HG03045 (cell line): ENCODE data around the gene ATXN7L1.

Experiments used
- ATAC-seq: cut with Tn5 transposase; IDR thresholded peaks from one replicate; pipeline ENCODE4 v1.9.1; 2021; ENCODE audit warnings: mild to moderate bottlenecking, moderate library complexity; ENCODE audit not compliant: unreplicated experiment

The ATXN7L1 gene

DNA sequence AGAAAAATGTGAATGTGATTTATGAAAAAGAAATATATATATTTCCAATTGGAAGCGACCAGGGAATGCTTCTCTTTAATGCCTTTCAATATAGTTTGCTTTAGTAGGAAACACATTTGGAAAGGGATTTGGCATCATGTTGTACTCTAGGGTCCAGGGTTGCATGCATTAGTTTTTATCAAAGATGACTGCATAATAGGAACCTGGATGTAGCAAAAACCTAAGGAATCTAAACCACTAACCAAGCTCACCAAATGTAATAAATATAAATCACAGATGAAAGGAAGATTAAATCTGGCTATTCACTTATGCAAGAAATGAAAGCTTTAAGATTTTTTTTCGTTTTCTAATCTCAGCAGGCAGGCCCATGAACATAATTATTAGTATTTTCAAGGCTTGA lies 120.0 kb downstream of the ATXN7L1 start:
- ATAC-seq: no peak

DNA sequence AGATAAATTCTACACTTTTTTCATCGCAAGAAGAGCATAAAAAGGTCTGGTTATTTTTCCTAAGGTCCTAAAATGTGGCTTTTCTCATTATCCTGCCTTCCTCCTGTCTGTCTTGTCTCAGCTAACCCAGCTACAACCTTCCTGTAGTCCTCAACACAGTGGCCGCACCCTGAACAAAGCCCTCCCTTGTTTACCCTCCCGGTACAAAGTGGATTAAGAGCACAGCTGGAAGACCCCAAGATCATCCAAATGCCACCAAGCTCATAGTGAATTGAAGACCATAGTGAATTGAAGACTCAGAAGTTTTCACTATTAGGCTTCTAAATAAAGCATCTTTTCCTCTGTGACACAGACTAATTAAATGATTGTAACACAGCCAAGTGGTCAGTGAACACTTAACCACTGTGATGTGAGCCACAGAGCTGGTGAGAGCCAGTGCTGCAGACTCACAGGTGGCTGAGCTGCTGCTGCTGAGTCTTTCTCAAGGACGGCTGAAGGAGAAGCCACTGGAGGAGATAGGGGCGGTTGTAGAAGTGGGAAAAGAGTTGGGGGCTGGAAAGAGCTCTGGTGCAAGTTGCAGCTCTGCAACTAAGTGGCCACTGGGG lies 123.6 kb downstream of the ATXN7L1 start:
- no peak for ATAC-seq

GRCh38 chr7:105751054-105751453 lies 125.3 kb downstream of the ATXN7L1 start:
- no peak for ATAC-seq

DNA sequence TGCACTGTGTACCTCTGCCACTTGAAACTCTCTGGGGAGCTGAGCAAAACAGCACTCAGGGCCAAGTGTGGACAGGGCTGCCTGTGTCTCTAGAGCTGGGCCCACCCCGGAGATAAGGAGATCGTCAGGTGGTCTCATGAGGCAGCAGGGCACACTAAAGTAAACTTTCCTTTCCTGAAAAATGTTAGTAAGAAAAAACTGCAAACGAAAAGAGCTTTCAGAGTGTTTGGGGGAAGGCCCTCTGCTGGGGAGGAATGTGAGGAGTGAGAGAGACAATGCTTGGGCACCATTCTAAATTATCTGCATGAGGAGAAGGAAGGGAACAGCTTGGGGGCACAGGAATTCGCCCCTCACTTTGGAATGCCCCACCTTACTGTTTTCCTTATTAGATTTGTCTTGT lies 127.7 kb downstream of the ATXN7L1 start:
- ATAC-seq: no peak

GRCh38 chr7:105745681-105746330 lies 130.6 kb downstream of the ATXN7L1 start:
- ATAC-seq: no peak

DNA sequence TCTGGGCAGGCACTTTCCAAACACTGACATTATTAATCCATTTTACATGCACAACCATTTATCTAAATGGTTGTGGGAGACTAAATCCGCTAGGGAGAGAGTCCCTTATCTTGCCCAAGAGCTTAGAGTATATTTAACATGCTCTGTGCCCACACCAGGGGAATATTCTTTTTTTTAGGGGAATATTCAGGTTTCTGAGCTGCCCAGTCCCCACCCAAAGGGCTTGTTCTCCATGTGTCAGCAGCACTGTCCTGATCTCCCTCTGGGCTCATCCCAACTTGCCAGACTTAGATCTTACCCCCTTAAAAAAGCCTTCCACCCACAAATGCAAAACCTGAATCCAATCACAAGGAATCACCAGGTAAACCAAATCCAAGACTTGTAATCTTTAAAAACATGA lies 132.1 kb downstream of the ATXN7L1 start:
- no peak for ATAC-seq

DNA sequence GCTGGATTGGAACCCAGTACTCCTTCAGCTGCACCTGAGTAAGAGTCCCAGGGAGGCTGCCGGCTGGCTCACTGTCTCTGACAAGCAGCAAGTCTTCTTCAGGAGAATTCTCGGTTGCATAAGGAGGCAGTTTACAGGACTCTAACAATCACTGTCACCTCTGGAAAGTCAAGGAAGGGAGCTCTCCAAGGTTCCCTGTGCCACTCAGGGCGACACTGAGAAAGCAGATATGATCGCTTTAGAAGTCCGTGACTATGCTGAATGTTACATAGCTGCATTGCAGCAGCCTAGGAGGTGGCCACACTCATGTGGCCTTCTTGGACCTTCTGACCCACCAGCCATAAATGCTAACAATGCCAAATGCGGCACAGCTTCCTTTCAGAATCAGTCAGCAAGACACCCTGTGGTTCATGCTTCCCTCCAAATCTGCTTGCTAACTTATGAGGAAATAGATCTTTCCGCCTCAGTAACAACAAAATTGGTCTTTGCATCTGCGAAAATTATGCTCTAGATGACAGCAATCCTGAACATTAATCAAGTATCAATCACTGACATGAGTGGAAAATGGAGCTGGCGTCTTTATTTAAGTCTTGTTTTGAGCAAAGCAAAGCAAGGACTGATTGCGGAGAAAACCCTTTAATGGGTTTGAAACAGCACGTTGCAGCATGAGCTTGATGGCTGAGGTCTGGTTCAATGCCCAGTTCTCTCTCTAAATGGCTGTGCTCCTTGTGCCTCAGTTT lies 132.9 kb downstream of the ATXN7L1 start:
- no peak for ATAC-seq

DNA sequence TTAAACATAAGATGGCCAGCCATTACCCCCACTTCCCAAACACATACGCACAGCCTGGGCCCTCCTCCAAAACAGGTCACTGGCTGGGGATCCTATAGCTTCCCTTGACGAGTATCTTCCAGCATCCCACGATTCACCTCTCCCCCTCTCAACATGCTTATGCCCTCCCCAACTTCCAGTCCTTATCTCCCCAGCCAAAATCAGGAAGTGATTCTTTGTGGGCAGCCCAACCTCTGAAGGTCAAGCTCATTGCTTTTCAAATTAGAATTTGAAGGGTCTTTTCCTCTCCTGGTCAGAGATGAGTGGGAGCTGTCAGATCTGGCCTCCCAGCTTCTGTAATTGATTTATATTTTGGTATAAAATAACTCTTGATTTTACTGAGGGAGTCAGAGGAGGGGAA lies 133.6 kb downstream of the ATXN7L1 start:
- ATAC-seq: no peak

- no peak for ATAC-seq
Observed at GRCh38 chr7:105741982-105742381, 134.4 kb downstream of the ATXN7L1 start.

DNA sequence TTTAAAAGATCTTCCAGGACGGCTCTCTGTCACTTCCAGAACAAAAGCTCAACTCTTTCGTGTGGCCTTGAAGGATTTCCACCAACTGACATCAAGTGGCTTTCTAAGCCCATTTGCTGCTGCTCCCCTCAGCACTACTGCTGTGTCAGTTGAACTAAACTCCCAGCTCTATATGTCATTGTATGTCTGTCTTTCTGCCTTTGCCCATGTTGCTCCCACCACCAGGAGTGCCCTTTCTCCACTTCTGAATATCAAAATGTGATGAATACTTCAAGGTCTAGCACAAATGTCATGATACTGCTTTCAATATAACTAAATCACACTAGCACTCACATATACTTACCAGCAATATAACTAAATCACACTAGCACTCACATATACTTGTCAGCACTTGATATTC lies 138.3 kb downstream of the ATXN7L1 start:
- no peak for ATAC-seq

- ATAC-seq: no peak
Observed at GRCh38 chr7:105734233-105734632, 142.2 kb downstream of the ATXN7L1 start.

DNA sequence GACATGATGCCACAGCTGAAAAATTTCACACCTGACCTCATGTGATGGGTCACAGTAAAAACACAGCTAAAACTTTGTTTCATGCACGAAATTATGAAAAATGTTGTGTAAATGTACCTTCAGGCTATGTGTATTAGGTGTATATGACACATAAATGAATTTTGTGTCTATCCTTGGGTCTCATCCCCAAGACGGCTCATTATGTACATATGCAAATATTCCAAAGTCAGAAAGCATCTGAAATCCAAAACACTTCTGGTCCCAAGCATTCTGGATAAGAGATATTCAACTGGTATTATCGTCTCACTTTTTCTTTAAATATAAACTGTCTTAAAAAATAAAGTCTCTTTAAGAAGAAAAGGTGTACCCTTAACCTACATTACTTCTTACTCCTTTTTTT lies 145.4 kb downstream of the ATXN7L1 start:
- ATAC-seq: no peak

DNA sequence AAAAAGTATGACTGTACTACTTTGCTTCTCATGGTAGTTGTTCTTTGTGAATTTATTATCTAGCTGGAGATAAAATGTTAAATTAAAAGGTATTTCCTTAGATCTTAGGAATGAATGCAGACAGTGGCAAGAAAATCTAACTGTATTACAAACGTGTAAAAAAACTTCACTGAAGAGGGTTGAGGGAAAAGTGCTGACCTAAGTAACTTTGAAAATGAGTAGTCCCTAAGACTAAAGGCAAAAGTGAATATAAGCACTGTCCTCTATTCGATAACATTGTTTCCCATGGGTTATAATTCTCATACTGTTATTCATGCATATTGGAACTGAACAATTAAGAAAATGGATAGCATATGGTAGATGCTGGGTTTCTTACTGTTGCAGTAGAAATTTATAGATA lies 148.4 kb downstream of the ATXN7L1 start:
- ATAC-seq: no peak

- ATAC-seq: no peak
Observed at GRCh38 chr7:105724688-105725087, 151.7 kb downstream of the ATXN7L1 start.

- ATAC-seq: no peak
Observed at GRCh38 chr7:105723572-105723971, 152.8 kb downstream of the ATXN7L1 start.

DNA sequence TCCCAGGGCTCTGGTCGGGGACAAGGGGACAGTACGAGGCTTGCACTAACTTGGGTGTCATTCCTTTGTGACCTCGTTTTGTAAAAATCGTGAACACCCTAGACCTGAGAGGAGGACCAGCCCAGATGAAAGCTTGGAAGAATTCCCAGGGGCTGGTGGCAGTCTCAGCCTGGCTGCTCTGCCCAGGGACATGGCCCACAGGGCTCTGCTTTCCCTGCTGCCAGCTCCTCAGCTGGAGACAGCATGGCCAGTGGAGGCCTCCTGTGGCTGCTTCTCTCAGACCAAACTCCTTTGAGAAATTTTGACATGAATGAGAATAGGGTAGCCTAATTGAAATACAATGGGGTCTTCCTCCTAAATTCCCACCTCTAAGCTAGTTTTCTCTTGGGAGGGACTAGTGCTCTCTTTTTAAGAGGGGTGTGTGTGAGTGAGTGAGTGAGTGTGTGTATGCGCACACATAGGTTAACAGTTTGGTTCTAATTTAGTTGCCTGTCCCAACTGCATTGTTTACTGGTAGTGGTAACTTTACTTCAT lies 154.8 kb downstream of the ATXN7L1 start:
- ATAC-seq: no peak

GRCh38 chr7:105719919-105720318 lies 156.5 kb downstream of the ATXN7L1 start:
- ATAC-seq: no peak

DNA sequence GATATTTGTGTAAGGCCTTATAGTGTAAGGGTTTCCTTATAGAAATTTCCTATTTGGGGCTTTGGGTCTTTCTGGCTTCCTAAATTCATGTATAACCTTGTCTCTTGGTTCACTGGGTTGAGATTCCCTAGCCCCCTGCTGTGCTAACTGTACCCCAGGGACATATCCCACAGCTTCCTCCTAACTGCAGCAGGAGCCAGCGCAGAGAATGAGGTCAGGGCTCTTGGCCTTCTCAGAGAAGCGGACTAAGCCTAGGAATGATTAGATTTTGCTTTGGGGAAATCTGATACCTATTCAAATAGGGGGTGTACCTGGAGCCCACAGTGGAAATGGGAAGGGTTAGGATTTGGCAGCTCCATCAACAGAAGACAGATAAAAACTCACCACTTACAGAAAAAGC lies 157.0 kb downstream of the ATXN7L1 start:
- no peak for ATAC-seq

GRCh38 chr7:105718511-105718925 lies 157.9 kb downstream of the ATXN7L1 start:
- no peak for ATAC-seq

- no peak for ATAC-seq
Observed at GRCh38 chr7:105715528-105715927, 160.9 kb downstream of the ATXN7L1 start.

DNA sequence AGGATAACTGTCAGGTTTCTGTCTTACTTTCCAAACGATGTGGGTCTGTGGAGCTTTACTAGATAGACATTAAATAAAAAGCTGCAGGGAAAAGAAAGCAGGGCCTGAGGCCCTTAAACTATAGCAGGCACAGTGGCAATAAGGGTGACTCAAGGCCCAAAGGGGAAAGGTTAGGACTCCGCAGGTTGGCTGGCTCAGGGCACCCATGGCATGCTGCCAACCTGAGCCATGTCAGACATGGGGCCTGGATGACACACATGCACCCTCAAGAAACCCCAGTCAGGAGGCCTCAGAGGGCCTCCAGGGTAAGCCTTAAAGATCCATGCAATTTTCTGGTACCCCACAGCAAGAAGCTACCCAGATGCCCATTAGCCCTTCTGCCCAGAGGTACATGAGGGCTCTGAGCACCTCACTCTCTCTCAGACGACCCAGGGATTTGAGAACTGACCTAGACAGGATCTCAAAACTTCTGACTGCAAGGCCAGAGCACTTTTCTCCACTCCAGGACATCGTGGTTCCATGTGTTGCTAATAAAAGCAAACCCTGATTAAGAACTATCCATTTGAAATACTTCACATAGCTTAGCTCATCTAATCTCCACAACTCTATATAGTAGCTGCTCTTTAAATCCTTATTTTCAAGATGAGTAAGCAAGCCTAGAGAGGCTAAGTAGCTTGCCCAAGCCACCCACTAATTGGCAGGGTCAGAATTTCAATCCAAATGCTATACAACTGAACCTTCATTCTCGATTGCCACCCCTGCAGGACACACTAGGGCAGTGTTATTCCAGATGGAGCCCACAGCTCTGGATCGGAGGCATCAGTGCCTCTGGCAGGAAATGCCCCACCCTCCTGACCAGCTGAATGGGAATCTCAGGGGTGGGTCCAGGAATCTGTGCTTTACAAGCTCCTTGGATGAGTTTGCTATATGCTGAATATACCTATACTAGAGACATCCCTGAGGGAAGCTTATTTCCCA lies 162.6 kb downstream of the ATXN7L1 start:
- no peak for ATAC-seq
